Fibroblast of the aortic adventitia (primary cell): ENCODE results near the gene BLOC1S5. TPM values are rescaled to one million over a fixed set of nuclear protein-coding genes. Genes with fewer than 3 reads are reported as not detected.

Experiments
- DNase-seq: peaks from one replicate; pipeline ENCODE4 v3.0.0-alpha.2; 2010; ENCODE audit warnings: low read depth
- H3K4me3 ChIP-seq: 2 replicates; pipeline ENCODE4 v1.5.1; 2011; ENCODE audit warnings: low read depth, mild to moderate bottlenecking, control low read depth, low read length, moderate library complexity
- CTCF ChIP-seq: IDR thresholded peaks from 2 replicates; pipeline ENCODE4 v1.5.1; 2011; ENCODE audit warnings: mild to moderate bottlenecking, low read length, control low read depth, inconsistent platforms; ENCODE audit not compliant: insufficient read depth
- total RNA-seq: library from RNA; depleted of rRNA; stranded (reverse); fragments of >200 nt; gene quantifications from 2 replicates; pipeline ENCODE4 v1.2.3, GENCODE V29; 2012; ENCODE audit warnings: low replicate concordance

BLOC1S5 gene
- total RNA-seq, 1 donor: 23.0 TPM

- H3K4me3 ChIP-seq: no peak overlapping the region
- TF ChIP-seq CTCF: no peak
- DNase-seq: no peak
Observed at GRCh38 chr6:7973584-7973983, 90.6 kb downstream of the BLOC1S5 start.

GRCh38 chr6:7971499-7971898, 92.7 kb downstream of the BLOC1S5 start:
- DNase-seq: no peak
- H3K4me3 ChIP-seq: no peak overlapping the region
- TF ChIP-seq CTCF: no peak

GRCh38 chr6:7970616-7971015, 93.6 kb downstream of the BLOC1S5 start:
- no peak for DNase-seq
- TF ChIP-seq CTCF: no peak
- no peak overlapping the region for H3K4me3 ChIP-seq

Other genes starting within 250 kb of the BLOC1S5 start
- 207 and 333 TPM in 2 replicates for gene TXNDC5, start 153.6 kb downstream of the BLOC1S5 start, total RNA-seq
- gene EEF1E1, start 38.2 kb upstream of the BLOC1S5 start, total RNA-seq: 10.1 and 66.1 TPM in 2 replicates